ENCODE measurements around the gene DACH2.

- no peak for TF ChIP-seq CTCF (IDR thresholded peaks at IDR 0.05)
- no peak for TF ChIP-seq EP300 (IDR thresholded peaks at IDR 0.05; ENCODE audit: low read depth)
- TF ChIP-seq POLR2A (IDR thresholded peaks at IDR 0.05), result no peak
Observed at GRCh38 chrX:86171366-86171765, 23.1 kb downstream of the DACH2 start.

Data from transverse colon (tissue), 3 donors.